HG02943 (cell line): Measurements from ENCODE around the gene IL16.
A peak's percentile ranks its signal among the peaks of the same experiment; 100 is the strongest.

Experiments
- ATAC-seq: cut with Tn5 transposase; IDR thresholded peaks from one replicate; pipeline ENCODE4 v1.9.1; 2021; ENCODE audit warnings: mild to moderate bottlenecking, low read depth, moderate library complexity; ENCODE audit not compliant: unreplicated experiment

Gene IL16

DNA sequence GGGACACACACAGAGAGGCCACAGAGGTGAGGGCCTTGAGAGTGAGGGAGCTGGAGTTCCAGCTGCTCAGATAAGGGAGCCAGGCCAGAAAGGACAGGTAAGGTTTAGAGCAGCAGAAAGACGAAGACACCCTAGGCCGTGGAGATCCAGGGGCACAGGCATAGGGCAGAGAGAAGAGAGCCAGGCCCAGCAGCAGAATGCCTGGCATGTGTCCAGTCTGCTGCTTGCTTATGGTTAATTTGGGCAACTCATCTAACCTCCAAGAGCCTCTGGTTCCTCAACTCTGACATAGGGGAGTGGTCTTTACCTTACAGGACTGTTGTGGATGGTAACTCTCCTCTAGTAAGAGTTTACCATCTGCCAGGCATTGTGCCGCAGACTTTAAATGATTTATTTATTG, 91.4 kb downstream of the IL16 start:
- ATAC-seq = no peak

DNA sequence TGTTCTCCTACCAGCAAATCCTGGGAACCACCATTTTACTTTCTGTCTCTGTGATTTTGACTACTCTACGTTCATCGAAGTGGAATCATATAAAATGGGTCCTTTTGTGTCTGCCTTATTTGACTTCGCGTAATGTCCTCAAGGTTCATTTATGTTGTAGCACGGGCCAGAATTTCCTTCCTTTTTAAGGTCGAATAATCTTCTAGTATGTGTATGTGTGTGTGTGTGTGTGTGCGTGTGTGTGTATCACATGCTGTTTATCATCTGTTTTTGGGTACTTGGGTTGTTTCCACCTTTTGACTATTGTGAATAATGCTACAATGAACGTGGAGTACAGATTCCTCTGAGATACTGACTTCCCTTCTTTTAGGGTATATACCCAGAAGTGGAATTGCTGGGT, 91.9 kb downstream of the IL16 start:
- no peak for ATAC-seq

DNA sequence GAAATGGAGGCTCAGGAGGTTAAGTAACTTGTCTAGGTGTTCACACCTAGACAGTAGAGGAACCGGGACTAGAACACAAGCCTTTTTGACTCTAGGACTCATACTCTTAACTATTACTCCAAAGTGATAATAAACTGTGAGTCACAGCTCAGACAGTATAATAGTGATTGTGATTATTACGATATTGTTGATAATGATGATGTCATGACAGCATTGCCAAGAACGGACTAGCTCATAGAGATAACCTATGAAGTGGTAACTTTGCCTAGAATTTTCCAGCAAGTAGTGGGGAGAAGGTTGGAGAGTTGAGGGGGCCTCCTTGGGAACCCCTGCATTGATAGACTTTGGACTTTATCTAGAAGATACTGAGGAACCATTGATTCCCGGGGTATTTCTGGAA, 93.2 kb downstream of the IL16 start:
- no peak for ATAC-seq

DNA sequence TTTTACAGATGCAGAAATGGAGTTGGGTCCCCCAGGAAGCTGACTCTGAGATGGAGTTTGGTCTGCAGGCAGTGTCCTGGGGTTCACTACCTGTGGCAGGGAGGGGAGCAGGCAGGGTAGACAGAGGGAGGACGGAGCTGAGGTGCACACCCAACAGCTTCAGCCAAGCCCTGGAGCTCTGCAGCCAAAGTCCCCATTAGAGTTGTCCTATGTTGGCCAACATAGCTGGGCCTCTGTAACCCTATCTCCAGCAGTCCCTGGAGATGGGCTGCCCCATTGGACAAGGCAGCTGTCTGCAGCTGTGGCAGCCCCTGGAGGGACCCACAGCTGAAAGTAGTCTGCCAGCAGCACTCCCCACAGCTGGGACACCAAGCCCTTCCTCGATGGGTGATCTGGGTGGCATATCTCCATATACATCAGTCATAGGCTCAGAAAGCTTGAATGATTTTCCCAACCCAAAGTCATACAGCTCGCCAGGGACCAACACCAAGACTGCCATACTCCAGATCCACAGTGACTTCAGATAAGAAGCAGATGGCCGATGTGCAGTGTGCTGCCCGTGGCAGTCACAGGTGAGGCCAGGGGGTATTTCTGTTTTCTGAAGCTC, 95.3 kb downstream of the IL16 start:
- no peak for ATAC-seq

DNA sequence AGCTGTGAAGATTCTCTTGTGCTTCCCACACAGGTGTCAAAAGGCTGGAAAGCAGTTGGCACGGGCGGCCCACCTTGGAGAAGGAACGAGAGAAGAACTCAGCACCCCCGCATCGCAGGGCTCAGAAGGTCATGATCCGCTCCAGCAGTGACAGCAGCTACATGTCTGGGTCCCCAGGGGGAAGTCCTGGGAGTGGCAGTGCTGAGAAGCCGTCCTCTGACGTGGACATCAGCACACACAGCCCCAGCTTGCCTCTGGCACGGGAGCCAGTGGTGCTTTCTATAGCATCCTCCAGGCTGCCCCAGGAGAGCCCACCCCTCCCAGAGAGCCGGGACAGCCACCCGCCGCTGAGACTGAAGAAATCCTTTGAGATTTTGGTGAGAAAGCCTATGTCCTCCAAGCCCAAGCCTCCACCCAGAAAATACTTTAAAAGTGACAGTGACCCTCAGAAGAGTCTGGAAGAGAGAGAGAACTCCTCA, 95.9 kb downstream of the IL16 start:
- no peak for ATAC-seq

DNA sequence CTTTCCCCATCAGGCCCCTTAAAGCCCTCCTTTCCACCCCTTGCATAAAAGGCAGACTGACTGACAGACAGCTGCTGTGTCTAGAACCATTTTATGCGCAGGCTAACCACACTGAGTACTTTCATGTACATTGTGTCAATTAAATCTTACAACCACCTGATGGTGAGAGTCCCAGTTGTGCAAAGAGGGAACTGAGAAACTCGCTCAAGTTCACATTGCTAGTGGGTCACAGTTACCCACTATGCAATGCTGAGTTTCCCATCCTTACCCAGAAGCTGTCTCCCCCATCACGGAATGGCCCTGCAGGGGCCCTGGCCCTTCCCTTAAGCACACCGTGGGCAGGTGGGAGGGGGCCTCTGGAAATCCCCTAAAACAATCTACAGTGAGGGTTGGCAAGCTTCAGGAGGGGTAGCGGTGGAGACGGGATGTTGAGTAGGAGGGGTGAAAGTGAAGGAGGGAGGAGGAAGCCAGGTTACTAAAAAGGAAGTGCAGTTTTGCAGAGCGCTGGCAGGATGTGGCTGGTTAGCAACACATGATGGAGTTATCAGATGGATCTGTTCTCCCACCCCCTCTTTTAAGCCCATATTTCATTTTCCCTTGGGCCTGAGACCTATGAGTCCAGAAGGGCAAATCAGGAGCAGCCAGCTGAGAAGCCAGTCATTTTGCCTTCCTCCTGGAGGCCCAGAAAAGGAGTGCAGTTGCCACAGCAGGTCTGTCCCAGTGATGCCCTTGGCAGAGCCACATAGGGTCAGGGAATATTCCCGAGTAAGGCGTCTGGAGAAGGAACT, 97.2 kb downstream of the IL16 start:
- ATAC-seq = peak; percentile 60

DNA sequence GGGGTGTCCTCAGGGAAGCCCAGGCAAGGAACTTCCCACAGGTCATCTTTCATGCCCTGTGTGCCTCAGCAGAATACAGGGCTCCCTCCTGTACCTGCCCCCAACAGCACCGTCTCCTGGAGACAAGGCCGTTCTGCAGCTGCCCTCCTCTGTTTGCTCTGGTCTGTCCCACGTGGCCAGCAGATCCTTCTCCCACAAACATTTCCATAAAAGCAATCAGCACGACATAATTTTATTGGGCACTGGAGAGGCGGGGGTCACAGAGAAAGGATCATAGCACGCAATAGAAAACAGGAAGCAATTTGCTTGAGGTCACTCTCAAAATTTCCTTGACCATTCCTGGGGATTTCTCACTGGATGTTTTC, 97.8 kb downstream of the IL16 start:
- no peak for ATAC-seq

DNA sequence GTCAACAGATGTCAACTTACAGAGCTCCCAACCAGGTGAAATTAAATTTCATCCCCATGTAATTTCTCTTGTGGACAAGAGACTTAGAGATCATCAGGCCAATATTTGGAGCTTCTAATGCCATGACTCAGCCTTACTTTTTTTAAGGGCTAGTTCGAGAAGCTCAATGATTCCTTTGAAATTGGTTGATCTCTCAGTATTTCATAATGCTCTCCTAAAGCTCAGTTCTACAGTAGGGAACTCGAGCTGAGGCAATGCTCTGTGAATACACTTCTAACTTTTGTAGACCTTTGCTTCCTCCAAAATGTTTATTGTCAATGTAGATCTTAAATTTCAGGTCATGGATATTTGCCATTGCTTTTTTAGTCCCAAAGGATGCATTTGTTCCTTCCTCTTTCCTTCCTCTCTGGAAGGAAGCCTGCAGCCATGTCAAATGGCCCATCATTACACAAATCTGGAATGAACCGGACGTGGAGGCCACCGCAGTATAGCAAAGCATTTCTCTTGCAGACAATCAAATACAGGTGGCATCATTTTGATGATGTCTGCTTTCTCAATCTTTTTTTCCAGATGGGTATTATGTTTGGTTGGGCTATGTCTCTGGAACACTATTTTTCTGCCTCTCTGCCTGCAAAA, 98.9 kb downstream of the IL16 start:
- no peak for ATAC-seq

DNA sequence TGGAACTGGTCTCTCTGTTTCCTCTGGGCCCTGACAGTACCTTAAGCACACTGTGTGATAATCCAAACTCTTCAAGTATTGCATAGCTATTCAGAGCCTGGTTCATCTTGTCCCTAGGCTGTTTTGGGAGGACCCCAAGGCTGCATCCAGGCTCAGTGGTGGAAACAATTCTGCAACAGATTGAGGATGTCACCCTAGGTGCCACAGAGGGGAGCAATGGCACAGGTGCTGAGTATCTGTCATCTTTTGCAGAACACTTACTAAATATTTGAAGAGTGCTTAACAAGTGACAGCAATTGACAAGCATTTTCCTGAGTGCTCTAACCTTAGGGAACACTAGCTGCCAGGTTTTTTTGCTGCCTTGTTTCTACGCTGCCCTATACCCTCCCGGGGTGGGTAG, 99.5 kb downstream of the IL16 start:
- ATAC-seq = no peak

DNA sequence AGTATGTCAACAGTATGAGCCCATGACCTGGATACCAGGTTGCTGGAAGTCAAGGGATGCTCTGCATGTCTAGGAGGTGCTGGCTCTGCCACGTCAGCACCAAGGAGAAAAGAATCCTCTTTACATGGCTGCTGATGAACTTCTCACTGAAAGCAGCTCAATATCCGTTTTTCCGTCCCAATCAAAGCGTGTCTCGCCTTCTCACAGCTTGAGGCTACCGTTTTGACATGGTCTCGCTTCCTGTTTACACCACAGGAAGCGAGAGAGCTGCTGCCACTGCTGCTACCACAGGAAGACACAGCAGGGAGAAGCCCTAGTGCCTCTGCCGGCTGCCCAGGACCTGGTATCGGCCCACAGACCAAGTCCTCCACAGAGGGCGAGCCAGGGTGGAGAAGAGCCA, 100.0 kb downstream of the IL16 start:
- ATAC-seq = peak; percentile 43

DNA sequence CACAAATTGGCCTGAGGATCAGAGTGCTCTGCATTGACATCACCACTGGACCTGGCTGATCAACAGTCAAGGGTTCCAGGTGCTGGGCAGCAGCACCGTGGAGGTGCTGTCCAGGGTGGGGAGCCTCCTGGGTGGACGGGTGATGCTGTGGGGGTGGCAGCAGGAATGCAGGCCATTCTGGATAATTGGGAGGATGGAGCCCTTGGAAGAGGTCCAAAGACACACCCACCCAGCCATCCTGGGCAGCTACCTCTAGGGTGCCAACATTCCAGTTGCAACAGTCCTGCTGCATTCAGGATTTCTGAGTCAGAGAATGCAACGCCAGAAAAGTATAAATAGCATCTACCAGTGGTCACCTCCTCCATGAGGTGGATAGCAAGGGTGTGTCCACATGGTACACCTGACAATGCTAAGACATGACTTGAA, 100.5 kb downstream of the IL16 start:
- ATAC-seq = no peak

DNA sequence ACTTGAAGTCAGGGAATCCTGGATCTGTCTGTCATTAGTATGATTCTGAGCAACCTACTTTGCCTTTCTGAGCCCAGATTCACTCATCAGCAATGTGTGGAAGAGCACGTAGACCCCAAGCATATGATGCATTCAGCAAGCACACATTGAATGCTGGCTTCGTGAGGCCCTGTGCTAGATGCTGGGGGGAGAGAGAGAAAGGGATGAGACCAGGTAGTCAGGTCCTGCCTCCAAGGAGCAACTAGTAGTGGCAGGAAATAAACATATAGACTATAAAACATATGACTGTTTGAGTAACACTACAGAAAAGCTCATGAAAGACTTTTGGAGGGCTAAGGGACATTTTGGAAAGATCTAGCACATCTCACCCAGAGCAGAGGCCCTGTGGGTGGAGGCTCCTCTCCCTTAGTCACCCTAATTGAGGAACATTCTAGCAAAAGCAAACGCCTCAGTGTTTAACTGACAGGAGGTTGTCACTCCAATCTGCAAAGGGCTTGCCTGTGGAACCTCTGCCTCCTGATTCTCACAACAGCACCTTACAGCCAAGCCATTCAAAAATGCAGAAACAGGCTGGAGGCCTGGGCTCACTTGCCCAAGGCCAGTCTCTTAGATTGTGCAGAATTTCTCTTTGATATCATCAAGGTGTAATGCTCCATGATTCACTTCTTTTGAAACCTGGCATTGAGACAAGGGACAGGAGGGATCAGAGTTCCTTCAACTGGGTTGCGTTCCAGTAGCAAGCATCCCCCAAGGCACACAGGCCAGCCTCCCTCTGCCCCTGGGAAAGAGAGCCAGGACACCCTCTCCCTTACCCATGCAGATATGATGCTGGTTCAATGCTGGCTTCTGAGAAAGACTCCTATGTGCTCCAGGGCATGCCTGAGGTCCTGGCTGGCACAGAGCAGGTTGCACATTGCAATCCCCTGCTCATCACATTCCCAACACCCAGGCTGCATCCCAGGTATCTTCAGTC, 101.2 kb downstream of the IL16 start:
- ATAC-seq = no peak

DNA sequence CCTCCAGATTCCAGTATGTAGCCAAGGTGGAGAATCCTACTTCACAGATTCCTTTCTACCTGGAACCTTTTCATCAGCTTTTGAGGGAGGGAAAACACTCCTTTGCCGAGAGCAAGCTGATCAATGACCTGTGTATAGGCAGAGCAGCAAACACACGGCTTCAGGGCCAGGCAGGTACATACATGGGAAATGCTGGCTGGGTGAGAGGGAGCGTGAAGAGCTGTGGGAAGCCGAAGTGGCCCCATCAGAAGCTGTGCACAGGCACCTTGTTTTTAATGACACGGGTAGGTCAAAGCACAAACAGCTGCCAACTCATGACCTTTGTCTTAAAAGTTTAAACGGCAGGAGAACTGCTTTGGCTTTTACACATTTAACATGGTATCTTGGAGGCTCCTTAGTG, 101.9 kb downstream of the IL16 start:
- ATAC-seq = no peak

DNA sequence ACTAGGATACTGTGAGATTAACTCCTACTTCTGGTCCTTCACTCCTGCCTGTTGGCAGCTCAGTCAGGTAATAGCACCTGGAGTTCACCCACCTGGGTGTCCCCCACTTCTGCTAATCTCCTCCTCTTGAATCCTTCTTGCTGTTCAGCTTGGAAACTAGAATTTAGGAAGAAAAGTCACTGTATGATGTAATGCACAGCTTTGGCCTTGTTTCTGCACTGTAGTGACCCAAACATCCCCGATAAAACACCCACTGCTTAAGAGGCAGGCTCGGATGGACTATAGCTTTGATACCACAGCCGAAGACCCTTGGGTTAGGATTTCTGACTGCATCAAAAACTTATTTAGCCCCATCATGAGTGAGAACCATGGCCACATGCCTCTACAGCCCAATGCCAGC, 102.5 kb downstream of the IL16 start:
- no peak for ATAC-seq

DNA sequence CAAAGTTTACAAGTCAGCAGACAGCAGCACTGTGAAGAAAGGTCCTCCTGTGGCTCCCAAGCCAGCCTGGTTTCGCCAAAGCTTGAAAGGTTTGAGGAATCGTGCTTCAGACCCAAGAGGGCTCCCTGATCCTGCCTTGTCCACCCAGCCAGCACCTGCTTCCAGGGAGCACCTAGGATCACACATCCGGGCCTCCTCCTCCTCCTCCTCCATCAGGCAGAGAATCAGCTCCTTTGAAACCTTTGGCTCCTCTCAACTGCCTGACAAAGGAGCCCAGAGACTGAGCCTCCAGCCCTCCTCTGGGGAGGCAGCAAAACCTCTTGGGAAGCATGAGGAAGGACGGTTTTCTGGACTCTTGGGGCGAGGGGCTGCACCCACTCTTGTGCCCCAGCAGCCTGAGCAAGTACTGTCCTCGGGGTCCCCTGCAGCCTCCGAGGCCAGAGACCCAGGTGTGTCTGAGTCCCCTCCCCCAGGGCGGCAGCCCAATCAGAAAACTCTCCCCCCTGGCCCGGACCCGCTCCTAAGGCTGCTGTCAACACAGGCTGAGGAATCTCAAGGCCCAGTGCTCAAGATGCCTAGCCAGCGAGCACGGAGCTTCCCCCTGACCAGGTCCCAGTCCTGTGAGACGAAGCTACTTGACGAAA, 103.1 kb downstream of the IL16 start:
- no peak for ATAC-seq

DNA sequence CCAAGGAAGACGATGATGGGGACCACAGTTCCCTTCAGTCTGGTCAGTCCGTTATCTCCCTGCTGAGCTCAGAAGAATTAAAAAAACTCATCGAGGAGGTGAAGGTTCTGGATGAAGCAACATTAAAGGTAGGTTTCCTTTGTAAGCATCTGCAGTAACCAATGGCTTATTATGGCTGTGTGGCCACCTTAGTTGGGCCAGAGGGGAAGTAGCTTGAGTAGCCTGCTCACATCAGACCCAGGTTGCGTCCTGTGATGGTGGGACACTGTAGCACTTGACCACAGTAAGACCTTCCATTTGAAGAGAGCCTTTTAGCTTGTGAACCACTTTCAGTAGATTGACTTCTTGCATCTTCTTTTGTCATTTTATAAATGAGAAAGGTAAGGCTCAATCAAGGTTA, 104.7 kb downstream of the IL16 start:
- peak; percentile 18 for ATAC-seq

DNA sequence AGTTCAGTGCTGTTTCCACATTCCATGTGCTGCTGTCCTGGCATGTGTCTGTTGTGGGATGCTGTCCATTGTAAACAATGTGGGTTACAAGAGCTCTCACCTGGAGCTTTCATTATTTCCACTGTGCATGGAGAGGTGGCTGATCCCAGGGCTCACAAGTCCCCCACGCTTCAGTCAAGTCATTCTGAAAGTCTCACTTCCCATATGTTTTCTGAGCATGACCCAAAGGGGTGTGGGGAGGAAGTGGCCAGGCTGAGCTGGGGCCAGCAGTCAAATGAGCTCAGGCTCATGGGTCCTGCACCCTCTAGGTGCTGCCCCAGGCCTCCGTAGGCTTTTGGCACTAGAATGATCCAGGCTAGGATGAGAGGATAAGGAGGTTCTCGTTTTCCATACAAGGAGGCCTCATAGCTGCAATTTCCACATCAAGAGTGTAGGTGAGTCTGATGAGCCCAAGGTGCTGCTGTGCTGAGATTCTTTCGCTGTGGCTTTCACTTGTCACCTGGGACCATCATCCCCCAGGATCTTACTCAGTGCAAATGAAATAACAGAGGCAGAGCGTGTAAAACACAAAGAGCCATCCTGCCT, 105.2 kb downstream of the IL16 start:
- ATAC-seq = peak; percentile 78

DNA sequence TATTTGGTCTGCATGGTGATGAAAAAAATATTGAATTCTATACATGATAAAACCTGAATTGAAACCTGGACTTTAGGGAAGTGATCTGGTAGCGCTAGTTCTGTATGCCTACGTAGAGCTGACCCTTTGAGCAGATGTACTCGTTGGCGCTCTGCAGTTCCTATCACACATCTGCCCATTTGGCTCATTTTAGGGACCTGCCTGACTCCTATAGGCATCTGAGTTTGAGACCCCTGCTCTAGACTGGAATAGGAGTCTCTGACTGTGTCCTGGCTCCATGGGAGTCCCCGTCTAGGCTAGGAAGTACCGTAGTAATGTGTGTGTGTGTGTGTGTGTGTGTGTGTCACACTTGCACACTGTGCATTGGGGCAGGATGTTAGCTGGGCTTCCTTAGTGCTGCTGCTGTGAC, 106.0 kb downstream of the IL16 start:
- ATAC-seq = no peak

DNA sequence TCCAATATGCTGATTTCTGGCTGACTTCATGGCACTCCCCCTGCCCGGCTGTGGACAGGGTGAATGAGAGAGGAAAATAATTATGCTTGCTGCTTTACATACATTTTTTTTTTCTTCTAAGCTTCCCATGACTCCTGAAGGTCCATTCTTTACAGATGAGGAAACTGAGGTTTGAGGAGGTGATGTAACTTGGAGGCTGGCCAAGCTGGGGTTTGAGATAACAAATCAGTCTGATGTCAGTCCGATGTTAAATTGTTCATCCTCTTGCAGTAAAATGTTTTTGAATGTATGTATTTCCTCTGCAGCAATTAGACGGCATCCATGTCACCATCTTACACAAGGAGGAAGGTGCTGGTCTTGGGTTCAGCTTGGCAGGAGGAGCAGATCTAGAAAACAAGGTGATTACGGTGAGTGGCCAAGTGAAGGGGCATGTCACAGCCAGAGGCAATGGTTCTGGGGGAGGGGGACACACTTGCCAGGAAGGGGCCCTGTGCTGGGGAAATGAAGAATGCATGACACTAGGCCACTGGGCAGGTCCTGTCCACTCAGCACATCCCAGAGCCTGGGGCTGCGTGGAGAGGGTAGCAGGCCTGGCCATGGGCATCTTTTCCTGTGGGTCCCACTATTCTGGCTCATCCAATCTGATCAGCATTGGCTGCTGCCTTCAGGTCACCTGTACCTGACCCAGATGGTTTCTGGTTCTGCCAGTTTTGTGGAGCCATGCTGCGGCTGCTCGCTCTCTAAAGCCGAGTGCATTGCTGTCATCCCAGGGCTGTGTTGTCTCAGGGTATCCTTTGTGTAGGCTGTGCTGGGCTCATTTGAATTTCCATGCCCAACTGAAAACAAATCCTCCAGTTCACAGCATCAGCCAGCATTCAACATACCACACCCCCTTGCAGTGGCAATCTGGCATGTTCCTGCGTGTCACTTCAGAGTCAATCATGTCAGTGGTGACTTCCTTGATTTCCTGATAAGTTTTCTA, 106.9 kb downstream of the IL16 start:
- ATAC-seq = no peak
